ENCODE measurements around the gene FREM2.

FREM2 gene

GRCh38 chr13:38821770-38822551 is 135.1 kb downstream of the FREM2 start:
- ATAC-seq (no peak), DNase-seq (no peak)
- Mint-ChIP-seq H3K27ac (no peak overlapping the region), H3K4me3 (no peak overlapping the region), H3K4me1 (no peaks in the 10 kb centered on the region), H3K27me3 (no peaks in the 10 kb centered on the region), H3K9me3 (peaks cover 0 to 5% of the 10 kb centered on the region in 2 donors)

DNA sequence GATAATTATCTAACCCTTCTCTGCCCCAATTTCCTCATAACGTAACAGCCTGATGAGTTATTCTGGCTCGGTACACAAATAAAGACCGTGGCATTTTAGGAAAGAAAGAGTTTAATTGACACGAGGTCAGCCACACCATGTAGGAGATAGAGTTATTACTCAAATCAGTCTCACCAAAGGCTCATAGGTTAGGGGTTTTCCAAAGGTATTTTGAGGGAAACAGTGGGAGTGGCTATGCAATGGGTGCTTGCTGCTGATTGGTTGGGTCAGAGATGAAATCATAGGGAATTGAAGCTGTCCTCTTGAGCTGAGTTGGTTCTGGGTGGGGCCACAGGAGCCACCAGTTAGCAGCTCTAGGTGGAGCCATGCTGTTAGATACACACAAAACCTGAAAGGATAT is 137.5 kb downstream of the FREM2 start:
- Mint-ChIP-seq H3K4me3 (no peak overlapping the region), H3K27ac (no peak overlapping the region), H3K9me3 (peaks cover 0 to 5% of the 10 kb centered on the region in 2 donors), H3K4me1 (no peaks in the 10 kb centered on the region), H3K27me3 (no peaks in the 10 kb centered on the region)
- peak in 1 of 2 donors; percentile 16 for DNase-seq
- ATAC-seq, result peak; percentile 86

- H3K9me3 Mint-ChIP-seq, result peaks cover 0 to 5% of the 10 kb centered on the region in 2 donors
- H3K4me1 Mint-ChIP-seq, result no peaks in the 10 kb centered on the region
- H3K27me3 Mint-ChIP-seq, result no peaks in the 10 kb centered on the region
- DNase-seq (no peak), ATAC-seq (no peak)
- H3K27ac Mint-ChIP-seq, result no peak overlapping the region
- no peak overlapping the region for H3K4me3 Mint-ChIP-seq
Measured at GRCh38 chr13:38826182-38826813, 139.4 kb downstream of the FREM2 start.

DNA sequence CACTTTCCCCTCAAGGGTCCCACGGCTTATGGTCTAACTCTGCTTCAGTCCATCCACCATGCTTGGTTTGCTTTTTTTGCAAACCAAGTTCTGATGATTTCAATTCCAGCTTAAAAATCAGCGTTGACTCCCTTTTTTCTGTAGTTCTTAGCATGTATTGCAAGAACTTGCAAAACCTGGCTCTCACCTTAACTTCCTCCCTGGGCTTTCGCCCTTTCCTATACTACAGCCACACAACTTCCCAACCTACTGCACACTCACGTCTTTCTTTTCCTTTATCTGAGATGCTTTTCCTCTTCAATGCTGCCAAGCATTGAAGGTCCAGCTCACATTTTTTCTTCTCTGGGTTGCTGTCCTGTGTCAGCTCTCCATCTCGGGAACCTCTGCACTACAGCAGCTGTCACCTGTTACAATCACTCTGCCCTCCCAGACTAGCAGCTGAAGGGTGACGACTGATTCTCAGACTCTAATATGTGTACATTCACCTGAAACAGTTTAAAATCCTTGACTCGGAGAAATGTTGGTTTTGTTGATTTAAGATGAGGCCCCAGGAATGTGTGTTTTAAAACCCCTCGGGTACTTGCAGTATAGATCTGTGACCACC is 143.7 kb downstream of the FREM2 start:
- DNase-seq (no peak), ATAC-seq (no peak)
- Mint-ChIP-seq H3K4me1 (no peaks in the 10 kb centered on the region), H3K27me3 (no peaks in the 10 kb centered on the region), H3K4me3 (no peak overlapping the region), H3K9me3 (peaks cover 0 to 6% of the 10 kb centered on the region in 2 donors), H3K27ac (no peak overlapping the region)

- H3K27ac Mint-ChIP-seq, result no peak overlapping the region
- H3K27me3 Mint-ChIP-seq, result peaks cover 7% of the 10 kb centered on the region
- no peak overlapping the region for H3K4me3 Mint-ChIP-seq
- no peaks in the 10 kb centered on the region for H3K4me1 Mint-ChIP-seq
- H3K9me3 Mint-ChIP-seq, result no peaks in the 10 kb centered on the region
- ATAC-seq, result no peak
- no peak for DNase-seq
Measured at GRCh38 chr13:38844581-38844980, 157.7 kb downstream of the FREM2 start.

DNA sequence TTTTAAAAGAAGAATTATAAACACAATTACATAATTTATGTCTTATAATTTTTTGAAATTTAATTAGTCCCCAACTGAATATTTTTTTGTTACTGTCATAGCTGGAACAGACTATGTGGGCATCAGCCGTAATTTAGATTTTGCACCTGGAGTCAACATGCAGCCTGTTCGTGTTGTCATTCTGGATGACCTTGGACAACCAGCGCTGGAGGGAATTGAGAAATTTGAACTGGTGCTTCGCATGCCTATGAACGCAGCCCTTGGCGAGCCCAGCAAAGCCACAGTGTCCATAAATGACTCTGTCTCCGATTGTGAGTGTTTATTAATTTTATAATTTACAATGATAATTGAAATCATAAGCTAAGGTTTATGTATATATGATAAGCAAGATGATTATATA is 161.5 kb downstream of the FREM2 start:
- no peak for ATAC-seq
- Mint-ChIP-seq H3K4me3 (no peak overlapping the region), H3K9me3 (no peaks in the 10 kb centered on the region), H3K27ac (no peak overlapping the region), H3K4me1 (no peaks in the 10 kb centered on the region), H3K27me3 (peaks cover 8% of the 10 kb centered on the region)
- DNase-seq, result no peak

GRCh38 chr13:38849315-38849714 is 162.4 kb downstream of the FREM2 start:
- Mint-ChIP-seq H3K27ac (no peak overlapping the region), H3K9me3 (no peaks in the 10 kb centered on the region), H3K4me3 (no peak overlapping the region), H3K27me3 (peaks cover 8% of the 10 kb centered on the region), H3K4me1 (no peaks in the 10 kb centered on the region)
- no peak for DNase-seq
- ATAC-seq, result no peak

DNA sequence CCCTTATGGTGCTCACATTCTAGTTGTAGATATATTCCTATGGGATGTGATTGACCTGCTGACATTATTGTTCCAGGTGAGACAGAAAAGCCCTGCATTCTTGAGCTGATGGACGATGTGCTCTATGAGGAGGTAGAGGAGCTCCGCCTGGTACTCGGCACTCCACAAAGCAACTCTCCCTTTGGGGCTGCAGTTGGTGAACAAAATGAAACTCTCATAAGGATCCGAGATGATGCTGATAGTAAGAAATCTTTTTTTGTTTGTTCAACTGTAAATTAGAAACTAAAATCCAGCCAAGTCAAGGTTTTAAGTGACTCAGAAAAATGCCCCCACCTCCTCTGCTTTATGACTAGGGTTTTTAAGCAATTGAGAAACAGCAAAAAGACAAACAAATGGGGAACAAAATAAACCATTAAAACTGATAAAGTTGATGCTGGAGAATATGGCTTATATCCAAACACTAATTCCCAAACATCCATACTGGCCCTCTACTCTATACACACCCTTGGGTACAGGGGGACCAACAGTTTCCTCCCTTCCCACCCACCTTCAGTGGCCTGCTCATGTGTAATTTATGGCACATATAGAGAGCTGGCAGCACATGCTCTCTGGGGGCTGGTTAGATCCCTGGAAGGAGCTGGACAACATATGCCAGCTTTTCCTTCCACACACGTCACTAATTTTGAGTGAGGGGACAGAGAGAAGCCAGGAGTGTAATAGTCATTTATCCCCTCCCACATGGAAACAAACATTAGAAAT is 164.2 kb downstream of the FREM2 start:
- DNase-seq, result no peak
- no peak for ATAC-seq
- Mint-ChIP-seq H3K4me3 (no peak overlapping the region), H3K27ac (no peak overlapping the region), H3K4me1 (no peaks in the 10 kb centered on the region), H3K9me3 (no peaks in the 10 kb centered on the region), H3K27me3 (peaks cover 8% of the 10 kb centered on the region)

- Mint-ChIP-seq H3K27ac (no peak overlapping the region), H3K9me3 (no peaks in the 10 kb centered on the region), H3K27me3 (peaks cover 5% of the 10 kb centered on the region), H3K4me1 (no peaks in the 10 kb centered on the region), H3K4me3 (no peak overlapping the region)
- DNase-seq (no peak), ATAC-seq (no peak)
Measured at GRCh38 chr13:38854226-38854625, 167.3 kb downstream of the FREM2 start.

GRCh38 chr13:38856065-38856464 is 169.2 kb downstream of the FREM2 start:
- DNase-seq (no peak), ATAC-seq (peak; percentile 53)
- no peaks in the 10 kb centered on the region for H3K9me3 Mint-ChIP-seq
- H3K27me3 Mint-ChIP-seq, result peaks cover 8% of the 10 kb centered on the region
- no peaks in the 10 kb centered on the region for H3K4me1 Mint-ChIP-seq
- H3K27ac Mint-ChIP-seq, result no peak overlapping the region
- no peak overlapping the region for H3K4me3 Mint-ChIP-seq

GRCh38 chr13:38862443-38862842 is 175.6 kb downstream of the FREM2 start:
- ATAC-seq (no peak), DNase-seq (no peak)
- H3K27ac Mint-ChIP-seq, result peak overlapping the region in 1 of 2 donors; percentile 74
- H3K4me1 Mint-ChIP-seq, result no peaks in the 10 kb centered on the region
- no peaks in the 10 kb centered on the region for H3K9me3 Mint-ChIP-seq
- H3K27me3 Mint-ChIP-seq, result peaks cover 8% of the 10 kb centered on the region
- no peak overlapping the region for H3K4me3 Mint-ChIP-seq

GRCh38 chr13:38863536-38863935 is 176.7 kb downstream of the FREM2 start:
- no peaks in the 10 kb centered on the region for H3K4me1 Mint-ChIP-seq
- no peaks in the 10 kb centered on the region for H3K9me3 Mint-ChIP-seq
- H3K4me3 Mint-ChIP-seq, result no peak overlapping the region
- no peak for ATAC-seq
- peaks cover 8% of the 10 kb centered on the region for H3K27me3 Mint-ChIP-seq
- DNase-seq, result no peak
- no peak overlapping the region for H3K27ac Mint-ChIP-seq

GRCh38 chr13:38866649-38867048 is 179.8 kb downstream of the FREM2 start:
- Mint-ChIP-seq H3K27me3 (no peaks in the 10 kb centered on the region), H3K4me1 (no peaks in the 10 kb centered on the region), H3K9me3 (no peaks in the 10 kb centered on the region), H3K4me3 (no peak overlapping the region), H3K27ac (no peak overlapping the region)
- ATAC-seq, result no peak
- no peak for DNase-seq

DNA sequence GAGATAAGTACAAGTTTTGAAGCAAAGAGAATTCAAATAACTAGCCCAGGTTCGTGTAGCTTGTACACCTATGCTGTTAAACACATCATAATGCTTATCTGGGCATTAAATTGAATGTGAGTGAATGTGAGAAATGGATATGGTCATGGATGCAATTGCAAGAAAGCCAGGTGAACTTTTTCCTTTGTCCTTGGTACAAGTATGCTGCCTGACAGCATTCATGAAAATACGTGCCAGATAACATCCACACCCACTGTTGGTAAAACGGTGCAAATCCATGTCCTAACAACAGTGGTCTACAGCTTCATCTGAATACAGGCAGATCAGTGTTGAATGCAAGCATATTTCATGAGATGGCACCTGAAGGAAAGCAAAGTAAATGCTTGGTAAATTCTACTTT is 181.5 kb downstream of the FREM2 start:
- peaks cover 2% of the 10 kb centered on the region for H3K27me3 Mint-ChIP-seq
- ATAC-seq (no peak), DNase-seq (no peak)
- no peaks in the 10 kb centered on the region for H3K4me1 Mint-ChIP-seq
- H3K27ac Mint-ChIP-seq, result no peak overlapping the region
- no peaks in the 10 kb centered on the region for H3K9me3 Mint-ChIP-seq
- no peak overlapping the region for H3K4me3 Mint-ChIP-seq

- Mint-ChIP-seq H3K27ac (no peak overlapping the region), H3K4me3 (no peak overlapping the region), H3K9me3 (no peaks in the 10 kb centered on the region), H3K27me3 (peaks cover 7% of the 10 kb centered on the region), H3K4me1 (no peaks in the 10 kb centered on the region)
- DNase-seq, result no peak
- no peak for ATAC-seq
Measured at GRCh38 chr13:38868870-38869269, 182.0 kb downstream of the FREM2 start.

DNA sequence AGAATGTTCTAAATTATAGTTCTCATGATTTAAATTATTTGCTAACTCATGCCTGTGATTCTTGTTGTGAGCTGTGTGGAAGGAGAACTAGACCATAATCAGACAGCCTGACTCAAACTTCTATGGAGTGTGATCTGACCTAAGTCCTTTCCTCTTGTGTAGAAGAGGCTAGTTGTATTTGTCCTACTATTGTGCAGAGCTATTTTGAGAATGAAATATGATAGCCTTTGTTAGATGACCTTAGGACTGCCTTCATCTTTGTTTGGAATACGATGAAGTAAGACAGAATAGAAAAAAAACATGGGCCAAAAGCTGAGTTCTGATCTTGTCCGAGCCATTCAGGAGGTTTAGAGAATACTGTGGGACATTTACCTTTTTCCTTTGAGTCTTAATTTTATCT is 184.4 kb downstream of the FREM2 start:
- Mint-ChIP-seq H3K4me1 (no peaks in the 10 kb centered on the region), H3K27ac (no peak overlapping the region), H3K27me3 (peaks cover 16% of the 10 kb centered on the region), H3K4me3 (no peak overlapping the region), H3K9me3 (no peaks in the 10 kb centered on the region)
- ATAC-seq, result no peak
- no peak for DNase-seq

All from stimulated activated naive CD8-positive, alpha-beta T cell treated with anti-CD3 and anti-CD28 coated beads, Interleukin-15, amount 100 ng/mL, for 72 hours (primary cell).